Stimulated activated CD8-positive, alpha-beta memory T cell treated with anti-CD3 and anti-CD28 coated beads, Interleukin-15, amount 100 ng/mL, for 48 hours (primary cell): ENCODE measurements around the gene MS4A15.

Experiments used
- DNase-seq, 2 donors: peaks; one replicate each; pipeline ENCODE4 v3.0.0-alpha.2; 2020; ENCODE audit warnings: low read depth in 2 of 2

Gene MS4A15

DNA sequence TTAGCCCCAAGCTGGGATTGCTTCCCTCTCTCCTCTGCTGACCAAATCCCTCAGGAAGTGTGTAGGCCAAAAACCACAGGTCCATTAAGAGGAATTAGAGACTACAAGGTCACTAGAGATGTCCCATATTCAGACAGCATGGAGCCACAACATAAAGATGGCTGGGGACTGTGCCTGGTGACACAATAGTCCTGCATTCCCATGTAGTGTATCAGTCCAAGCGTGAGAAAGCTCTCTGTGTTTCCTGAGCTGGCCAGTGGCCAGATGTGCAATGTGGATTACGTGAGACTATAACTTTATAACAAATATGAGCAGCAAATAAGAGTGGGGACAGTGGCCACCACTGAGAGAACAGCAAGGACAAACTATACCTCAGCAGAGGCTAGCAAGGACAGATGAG lies 20.9 kb downstream of the MS4A15 start:
- no peak for DNase-seq

DNA sequence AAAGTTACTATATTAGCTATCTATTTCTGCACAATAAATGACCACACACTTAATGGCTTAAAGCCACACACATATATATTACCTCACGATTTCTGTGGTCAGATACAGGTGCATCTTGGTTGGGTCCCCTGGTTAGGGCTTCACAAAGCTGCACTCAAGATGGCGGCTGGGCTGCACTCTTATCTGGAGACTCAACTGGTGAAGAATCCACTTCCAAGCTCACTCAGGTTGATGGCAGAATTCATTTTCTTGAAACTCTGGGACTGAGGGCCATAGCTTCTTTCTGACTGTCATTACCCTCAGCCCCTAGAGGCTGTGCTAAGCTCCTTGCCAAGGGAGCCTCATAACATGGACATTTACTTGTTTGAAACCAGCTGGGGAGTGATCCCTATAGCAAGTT lies 23.4 kb downstream of the MS4A15 start:
- DNase-seq: no peak

DNA sequence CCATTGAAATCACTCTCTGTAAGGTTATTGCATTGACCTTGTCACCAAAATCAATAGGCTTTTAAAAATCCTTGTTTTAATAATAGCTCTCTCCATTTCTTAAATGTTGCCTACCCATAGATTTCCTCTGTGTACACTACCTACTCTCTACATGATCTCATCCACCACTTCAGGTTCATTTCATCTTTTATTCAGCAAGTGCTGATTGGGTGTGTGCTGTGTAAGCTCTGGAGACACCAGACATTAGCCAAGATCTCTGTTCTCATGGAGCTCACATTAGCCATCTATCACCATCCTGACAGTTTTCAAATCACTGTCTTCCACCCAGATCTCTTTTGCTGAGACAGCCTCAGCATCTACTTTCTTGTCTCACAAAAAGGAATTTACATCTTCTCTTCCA lies 24.1 kb downstream of the MS4A15 start:
- DNase-seq: no peak

DNA sequence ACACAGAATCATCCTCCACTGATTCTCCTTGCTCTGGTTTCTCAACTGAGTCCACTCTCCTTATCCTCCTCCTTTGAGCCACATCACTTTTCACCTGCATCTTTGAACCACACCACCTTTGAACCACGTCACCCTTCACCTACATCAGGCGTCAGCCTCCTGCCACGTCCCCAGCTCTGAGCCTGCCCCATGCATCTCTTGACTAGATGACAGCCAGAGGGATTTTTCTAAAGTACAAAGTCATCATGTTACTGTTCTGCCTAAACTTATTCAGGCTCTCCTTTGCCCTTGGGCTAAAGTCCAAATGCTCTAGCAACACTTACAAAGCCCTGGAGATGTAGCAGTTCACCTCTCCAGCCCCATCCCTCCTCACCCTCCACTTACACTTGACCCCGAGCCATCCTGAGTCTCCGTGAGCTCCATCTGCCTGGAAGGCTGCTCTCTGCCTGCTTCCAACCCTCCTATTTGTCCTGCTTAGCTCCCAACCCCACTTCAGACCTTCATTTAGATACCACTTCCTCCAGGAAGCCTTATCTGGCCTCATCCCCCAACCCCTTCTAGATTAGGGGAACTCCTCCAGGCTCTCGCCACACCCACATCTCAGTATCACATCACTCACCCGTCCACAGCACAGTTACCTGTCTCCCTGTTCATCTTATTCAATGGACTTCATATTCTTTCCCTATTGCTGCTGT lies 24.8 kb downstream of the MS4A15 start:
- no peak for DNase-seq

DNA sequence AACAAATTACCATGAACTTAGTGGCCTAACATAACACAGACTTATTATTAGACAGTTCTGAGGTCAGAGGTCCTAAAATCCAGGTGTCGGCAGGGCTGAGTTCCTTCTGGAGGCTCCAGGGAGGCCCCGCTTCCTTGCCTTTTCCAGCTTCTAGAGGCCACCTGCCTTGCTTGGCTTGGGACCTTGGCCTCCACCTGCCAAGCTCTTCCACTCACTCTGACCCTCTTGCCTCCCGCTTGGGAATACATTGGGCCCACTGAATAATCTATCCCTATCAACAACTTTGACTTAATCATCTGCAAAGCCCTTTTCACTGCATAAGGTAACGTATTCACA lies 25.3 kb downstream of the MS4A15 start:
- DNase-seq: no peak

DNA sequence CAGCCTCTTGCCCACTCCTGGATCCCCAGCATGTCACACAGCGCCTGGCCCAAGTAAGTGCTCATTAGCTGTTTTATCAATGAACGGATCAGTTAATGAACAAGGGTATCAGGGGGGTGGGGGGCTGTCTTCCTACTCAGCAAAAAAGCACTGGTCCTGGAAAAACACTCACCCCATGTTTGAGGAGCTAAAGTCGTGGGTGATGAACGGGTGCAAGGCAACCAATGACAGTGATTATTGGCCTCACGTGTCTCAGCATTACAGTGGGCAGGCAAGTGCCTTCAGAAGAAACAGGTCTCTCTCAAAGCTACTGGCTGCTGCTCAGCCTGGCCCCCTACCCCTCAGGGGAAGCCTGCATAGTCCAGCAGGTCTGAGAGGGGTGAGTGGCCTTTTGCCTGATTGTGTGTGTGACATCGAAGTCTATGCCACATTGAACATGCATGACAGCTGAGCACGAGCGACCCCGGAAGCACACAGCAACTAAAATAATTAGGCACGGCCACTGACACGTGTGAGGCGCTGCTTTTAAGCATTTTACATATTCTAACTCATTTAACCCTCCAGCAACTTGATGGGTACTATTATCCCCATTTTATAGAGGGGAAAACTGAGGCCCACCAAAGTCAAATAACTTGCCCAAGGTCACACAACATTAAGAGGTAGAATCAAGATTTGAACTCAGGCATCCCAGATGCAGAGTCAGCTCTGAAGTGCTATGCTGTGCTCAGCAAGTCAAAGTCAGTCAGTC lies 25.9 kb downstream of the MS4A15 start:
- DNase-seq: no peak

DNA sequence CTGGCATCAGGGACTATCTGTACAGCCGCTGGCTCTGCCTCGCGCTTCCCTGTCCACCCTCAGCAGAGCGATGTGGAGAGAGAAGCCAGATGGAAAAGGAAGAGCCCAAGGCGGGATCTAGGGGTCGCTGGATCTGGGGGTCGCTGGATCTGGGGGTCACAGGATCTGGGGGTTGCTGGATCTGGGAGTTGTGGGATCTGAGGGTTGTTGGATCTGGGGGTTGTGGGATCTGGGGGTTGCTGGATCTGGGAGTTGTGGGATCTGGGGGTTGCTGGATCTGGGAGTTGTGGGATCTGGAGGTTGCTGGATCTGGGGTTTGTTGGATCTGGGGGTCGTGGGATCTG lies 26.4 kb downstream of the MS4A15 start:
- DNase-seq: no peak

DNA sequence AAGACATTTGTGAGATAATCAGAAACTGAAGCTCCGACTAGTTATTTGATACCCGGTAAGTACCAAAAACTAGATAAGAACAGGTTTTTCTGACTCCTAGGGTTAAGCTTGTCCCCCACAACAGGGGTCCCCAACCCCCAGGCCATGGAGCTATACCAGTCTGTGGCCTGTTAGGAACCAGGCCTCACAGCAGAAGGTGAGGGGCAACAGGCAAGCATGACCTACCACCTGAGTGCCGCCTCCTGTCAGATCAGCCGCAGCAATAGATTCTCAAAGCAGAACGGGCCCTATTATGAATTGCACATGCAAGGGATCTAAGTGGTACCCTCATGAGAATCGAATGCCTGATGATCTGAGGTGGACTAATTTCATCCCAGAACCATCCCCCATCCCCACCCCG lies 27.2 kb downstream of the MS4A15 start:
- no peak for DNase-seq

DNA sequence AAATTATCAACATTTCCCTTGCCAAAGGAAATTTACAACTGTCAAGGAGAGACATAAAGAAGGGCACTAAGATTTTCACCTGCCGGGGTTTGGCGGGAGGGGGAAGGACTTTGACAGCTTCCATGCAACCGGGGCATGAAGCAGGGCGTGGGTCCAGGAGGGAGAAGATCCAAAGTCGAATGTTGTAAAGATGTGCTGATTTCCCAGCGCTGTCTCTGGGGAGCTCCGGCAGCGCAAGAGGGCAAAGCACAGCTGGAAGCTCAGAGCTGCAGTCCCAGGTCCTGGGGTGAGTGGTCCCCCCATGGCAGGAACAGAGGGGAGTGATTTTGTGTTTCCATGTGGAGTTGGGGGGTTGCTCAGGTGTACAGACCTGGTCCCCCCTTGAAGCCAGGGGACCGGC lies 28.5 kb downstream of the MS4A15 start, which contains the start of gene MS4A10:
Gene MS4A10, plus strand, starts transcription at position 198 of the 400 bp plus-strand sequence. CDS start 5,003 bp downstream, outside the sequence.
- no peak for DNase-seq

DNA sequence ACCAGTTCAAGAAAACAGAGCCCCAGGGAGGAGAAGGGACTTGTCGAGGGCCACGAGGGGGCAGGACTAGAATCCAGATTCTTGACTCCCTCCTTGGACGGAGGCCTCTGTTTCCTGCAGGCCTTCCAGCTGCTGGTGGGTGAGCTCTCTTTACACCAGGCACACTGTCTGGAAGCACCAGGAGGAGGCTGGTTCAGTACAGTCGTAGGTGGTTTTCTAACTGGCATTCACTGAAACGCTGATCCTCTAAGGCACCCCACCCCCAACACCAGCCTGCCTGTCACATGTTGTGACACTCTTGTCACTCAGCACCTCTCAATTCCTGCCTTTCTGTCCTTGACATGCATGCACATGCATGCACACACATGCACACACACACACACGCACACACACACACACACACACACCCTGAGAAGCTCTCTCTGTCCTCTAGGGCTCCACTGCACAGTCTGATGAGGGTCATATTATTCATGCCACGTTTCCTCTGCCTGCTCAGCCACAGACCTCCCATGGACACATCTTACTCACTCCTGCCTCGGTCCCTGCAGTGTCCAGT lies 29.2 kb downstream of the MS4A15 start:
- no peak for DNase-seq

DNA sequence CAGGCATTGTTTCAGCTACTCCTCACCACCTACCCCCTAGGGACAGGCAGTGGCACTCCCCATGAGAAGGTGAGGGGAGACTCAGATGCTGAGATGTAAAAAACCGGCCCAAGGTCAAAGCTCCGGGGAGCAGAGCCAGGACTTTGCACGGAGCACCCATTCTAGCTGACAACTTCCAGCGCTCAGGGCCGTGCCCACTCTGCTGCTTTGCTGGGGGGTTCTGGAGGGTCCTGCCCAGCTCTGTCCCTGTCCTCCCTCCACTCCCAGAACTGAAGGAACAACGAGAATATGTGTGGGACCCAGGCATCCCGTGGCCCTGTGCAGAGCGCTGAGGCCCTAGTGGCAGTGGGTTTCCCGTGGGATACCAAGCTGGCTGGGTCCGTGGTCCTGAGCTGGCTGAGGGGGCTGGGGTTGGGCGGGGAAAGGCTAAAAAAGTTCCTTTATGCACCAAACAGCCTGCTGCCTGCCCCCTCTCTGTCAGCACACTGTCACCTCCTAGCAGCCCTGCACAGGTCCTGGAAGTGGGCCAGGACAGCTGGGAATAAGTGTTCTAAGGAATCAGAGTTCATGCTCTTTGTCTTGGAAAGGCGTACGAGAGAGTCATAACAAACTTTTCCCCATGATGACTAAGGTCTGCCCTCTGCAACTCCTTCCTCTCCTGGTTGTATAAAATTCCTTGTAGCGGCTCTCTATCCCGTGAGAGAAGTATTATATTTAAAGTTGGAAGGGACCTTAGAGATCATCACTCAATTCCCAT lies 30.3 kb downstream of the MS4A15 start:
- DNase-seq: no peak

DNA sequence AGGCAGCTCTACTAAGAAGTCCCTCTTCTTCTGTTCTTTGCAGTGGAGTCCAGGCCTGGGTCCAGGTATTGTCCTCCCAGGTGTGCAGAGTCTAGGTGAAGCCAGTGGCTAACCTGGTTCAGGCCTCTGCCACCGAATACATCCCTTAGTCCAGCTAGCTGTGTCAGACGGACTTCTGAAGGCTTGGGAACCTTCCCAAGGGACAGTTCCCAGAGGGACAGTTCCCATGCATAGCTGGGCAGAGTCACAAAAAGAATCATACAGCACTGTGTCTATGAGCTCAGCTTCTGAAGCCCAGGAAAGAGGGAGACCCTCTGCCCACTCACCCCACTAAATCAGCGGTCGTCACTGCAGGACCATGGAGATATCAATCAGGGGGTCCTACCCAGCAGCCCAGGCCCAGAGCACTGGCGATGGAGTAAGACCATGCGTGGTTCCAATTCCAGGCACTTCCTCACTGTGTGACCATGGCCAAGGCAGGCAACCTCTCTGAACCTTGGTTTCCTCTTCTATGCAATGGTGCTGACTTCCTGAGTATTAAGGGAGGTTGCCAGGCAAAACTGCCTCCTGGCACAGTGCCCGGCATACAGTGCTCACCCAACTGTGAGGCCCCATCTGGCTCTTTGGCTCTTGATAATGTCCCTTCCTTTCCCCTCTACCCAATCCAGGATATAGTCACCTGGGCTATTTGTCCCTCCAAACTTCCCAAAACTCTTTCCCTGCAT lies 31.9 kb downstream of the MS4A15 start:
- no peak for DNase-seq

DNA sequence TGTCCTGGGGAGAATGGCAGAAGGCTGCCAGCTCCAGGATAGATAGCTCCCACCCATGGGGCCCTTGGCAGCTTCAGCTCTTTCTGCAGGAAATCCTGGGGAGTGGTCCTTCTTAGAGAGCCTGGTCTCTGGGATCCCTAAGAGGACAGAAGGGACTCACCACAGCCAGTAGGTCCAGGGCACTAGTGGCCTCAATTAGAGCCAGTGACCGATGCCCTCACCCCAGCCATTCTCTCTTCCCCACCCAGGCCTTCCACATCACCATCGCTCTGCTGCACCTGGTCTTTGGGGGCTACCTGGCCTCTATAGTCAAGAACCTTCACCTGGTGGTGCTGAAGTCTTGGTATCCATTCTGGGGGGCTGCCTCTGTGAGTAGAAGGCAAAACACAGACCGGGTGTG lies 34.1 kb downstream of the MS4A15 start:
- DNase-seq: no peak

DNA sequence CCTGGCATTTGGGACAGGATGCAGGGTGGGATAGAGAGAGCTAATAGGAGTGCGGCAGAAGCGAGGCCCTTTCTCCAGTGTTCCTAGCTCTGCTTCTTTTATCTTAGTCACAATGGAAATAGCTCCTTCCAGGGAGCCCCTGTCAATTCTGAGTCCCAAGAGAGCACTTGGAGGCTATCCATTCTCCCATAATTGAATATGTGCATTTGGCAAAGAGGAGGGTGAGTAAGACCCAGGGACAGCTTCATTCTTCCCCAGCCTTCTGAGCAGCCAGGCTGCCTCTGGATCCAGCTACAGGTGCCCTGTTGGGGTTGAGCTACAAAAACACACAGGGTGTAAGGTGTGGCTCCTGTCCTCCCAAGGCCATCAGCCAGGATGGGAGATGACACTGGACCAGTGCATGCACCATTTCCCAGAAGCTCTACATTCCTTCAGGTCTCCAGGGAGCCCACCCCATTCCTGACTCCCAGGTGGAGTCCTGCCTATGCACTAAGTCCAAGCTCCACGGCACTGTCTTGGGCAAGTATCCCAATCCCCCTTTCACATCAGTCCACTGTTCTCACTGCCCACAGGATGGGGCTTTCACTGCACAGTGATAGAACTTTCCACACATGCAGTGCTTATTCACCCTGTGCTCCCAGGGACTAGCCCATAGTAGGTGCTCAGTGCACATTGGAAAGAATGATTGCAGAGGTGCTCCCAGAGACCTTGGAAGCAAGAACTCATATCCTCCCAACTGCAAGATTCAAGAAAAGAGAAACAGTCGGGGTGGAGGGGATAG lies 34.7 kb downstream of the MS4A15 start:
- DNase-seq: no peak

DNA sequence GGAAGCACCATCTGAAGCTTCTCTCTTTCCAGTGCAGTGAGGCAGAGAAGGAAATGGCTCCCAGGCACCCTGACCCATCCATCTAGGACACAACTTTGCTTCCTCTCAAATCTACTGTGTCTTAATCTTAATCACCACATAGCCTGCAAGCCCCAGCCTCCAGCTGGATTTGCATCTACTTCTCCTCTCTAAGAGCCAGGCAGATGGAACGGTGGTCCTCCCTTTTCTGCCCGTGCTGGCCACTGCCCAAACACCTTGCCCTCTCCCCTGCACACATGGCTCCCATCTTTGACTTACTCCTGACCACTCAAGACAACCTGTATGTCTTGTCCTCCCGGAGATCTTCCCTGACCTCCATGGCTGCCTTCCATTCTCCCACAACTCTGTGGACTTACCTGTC lies 35.9 kb downstream of the MS4A15 start:
- no peak for DNase-seq

DNA sequence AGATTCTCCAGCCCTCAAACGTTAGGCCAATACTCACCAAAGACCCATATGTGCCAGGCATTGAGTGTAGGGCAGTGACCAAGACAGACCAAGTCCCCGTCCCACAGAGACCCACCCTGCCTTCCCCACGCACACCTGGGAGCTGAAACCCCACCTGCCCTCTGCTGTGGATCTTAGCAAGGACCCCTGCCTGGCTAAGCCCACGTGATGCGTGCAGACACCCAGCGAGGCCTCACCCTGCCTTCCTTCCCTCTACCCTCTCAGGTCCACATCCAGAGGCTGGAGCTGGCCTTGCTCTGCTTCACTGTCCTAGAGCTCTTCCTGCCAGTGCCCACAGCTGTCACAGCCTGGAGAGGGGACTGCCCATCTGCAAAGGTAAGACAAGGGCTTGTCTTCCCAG lies 38.6 kb downstream of the MS4A15 start:
- no peak for DNase-seq

DNA sequence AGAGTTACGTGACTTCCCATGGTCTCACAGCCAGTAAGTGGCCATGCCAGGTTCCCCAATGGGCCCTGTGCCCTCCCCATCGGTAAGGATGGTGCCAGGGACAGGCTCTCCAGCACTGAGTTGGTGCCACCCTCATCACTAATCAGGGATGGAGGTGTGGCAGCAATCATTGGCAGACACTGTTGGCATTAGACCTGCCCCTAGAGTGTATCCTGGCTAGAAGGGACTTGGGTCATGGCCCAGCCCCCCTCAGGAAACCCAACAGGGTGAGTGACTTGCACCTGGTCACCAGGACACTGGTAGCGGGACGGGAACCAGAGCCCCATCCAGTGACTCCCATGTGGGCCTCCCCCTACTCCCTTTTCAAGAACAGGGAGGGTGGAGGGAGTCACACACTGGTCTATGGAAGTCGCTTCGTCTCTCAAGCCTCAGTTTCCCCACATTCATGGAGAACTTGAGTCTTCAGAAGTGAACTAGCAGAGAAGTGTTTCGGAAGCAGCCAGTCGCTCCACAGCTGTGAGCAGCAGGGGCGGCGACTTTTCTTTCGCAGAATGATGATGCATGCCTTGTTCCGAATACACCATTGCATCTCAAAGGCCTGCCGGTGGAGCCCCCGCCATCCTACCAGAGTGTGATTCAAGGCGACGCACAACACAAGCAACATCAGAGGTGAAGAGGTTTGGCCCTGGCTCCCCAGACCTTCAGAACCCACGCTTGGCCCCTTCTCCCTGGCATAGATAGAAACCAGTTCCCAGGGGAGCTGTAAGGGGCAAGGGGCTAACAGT lies 41.4 kb downstream of the MS4A15 start:
- no peak for DNase-seq

DNA sequence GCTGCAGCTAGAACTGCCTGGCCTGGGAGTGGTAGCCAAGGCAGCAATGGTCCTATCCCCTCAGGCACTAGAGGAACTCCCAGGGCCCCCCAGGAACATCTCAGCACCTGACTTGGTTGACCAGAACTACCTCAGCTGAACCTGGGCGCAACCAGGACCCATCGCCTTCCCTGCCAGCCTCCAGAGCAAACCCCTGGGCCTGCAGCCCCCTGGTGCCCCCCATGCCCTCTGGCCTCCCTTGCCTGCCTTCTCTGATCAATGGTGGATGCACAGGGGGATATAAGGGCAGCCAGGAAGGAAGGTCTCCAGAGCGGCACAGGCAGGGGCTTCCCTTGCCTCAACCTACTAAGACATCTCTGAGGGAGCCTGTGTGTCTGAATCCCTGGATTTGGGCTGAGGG lies 42.0 kb downstream of the MS4A15 start:
- DNase-seq: no peak

DNA sequence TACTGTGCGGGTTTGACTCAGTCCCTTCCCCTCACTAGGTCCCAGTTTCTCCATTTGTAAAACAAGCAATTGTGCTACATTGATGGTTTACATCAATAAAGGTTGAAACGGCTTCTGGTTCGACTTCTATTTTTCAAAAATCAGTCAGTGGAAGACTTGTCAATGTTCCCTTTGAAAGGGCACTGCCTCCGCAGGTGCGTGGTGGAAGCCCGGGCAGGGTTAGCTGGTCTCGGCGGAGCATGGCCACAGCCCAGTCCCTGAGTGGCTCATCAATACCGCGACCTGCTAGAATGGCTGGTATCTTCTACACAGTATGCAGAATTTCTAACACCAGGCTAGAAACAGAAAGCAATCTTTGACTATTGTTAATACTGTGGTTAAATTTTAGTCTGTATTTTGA lies 44.5 kb downstream of the MS4A15 start:
- DNase-seq: no peak

DNA sequence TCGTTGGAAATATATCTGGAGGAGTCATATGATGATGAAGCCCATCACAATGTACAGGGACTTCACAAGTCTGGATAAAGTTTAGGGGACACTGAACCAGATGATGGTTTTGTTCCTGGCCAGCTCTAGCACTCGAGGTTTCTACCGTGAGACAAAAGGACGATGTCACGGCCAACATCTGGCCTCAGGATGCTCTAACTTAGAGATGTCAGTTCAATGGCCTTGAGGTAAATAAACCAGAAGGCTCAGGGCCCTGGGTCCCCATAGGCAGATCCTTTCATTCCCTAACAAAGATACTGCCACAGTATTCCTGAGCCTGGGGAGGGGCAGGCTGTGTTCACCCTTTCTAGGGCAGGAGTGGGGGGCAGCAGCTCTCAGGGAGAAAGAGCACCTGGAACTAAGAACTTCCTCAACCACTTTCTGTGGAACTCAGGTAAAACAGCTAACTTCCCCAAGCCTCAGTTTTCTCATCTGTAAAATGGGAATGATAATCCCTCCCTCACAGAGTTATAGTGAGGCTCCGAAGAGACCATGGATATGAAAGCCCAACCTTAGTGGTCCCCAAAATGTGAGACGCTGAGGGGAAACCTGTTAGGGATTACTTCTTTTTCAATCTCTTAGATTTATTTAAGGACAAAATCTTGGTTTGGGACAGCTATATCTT lies 46.7 kb downstream of the MS4A15 start:
- no peak for DNase-seq
